Measurements from ENCODE around the gene FRAS1. TPM values are rescaled to one million over a fixed set of nuclear protein-coding genes. Genes with fewer than 3 reads are reported as not detected.

FRAS1 gene
- total RNA-seq, 2 donors from 2014 or later = 77.0 to 78.3 TPM

GRCh38 chr4:78397292-78397630 lies 340.1 kb downstream of the FRAS1 start:
- Mint-ChIP-seq H3K4me3 (no peak overlapping the region), H3K9me3 (peaks cover 15% of the 10 kb centered on the region), H3K4me1 (peaks cover 3% of the 10 kb centered on the region), H3K36me3 (ENCODE audit: low read depth) (peaks cover 51% of the 10 kb centered on the region), H3K27me3 (ENCODE audit: insufficient read depth) (no peaks in the 10 kb centered on the region), H3K27ac (peak overlapping the region; percentile 73)
- DNase-seq = no peak
- H3K4me3 ChIP-seq (ENCODE audit: low read length) = no peak overlapping the region
- H3K9ac ChIP-seq (ENCODE audit: extremely low read depth, low read length, poor library complexity, severe bottlenecking) = no peak overlapping the region
- peaks cover 17% of the 10 kb centered on the region for H3K36me3 ChIP-seq (ENCODE audit: control insufficient read depth, insufficient read depth, low read length)
- H3K4me1 ChIP-seq (ENCODE audit: control insufficient read depth, insufficient read depth, low read length) = no peaks in the 10 kb centered on the region
- TF ChIP-seq CTCF (conservative IDR thresholded peaks at IDR 0.05) = no peak
- H3K27ac ChIP-seq (ENCODE audit: low read depth, low read length) = no peak overlapping the region
- H3K9me3 ChIP-seq (ENCODE audit: control insufficient read depth, low read length) = peaks cover 17% of the 10 kb centered on the region
- WGBS, 2 experiments (ENCODE audit: insufficient coverage in 1 of 2, insufficient read length in 1 of 2) = 93% methylated on average over 2 of the region's 2 CpGs; no CpG with 5 or more reads in 1 of the 2 experiments
- no peaks in the 10 kb centered on the region for H3K27me3 ChIP-seq (ENCODE audit: control insufficient read depth, insufficient read depth, low read length, poor library complexity, severe bottlenecking)

- TF ChIP-seq CTCF (conservative IDR thresholded peaks at IDR 0.05) = no peak
- H3K36me3 ChIP-seq (ENCODE audit: control insufficient read depth, insufficient read depth, low read length) = peaks cover 39% of the 10 kb centered on the region
- no peak overlapping the region for H3K9ac ChIP-seq (ENCODE audit: extremely low read depth, low read length, poor library complexity, severe bottlenecking)
- WGBS, 2 experiments (ENCODE audit: insufficient coverage in 1 of 2, insufficient read length in 1 of 2) = 96 to 98% methylated on average over 4 to 5 of the region's 5 CpGs
- Mint-ChIP-seq H3K9me3 (no peaks in the 10 kb centered on the region), H3K36me3 (ENCODE audit: low read depth) (peaks cover 34% of the 10 kb centered on the region), H3K4me1 (no peaks in the 10 kb centered on the region), H3K27me3 (ENCODE audit: insufficient read depth) (no peaks in the 10 kb centered on the region), H3K27ac (no peak overlapping the region), H3K4me3 (no peak overlapping the region)
- H3K27ac ChIP-seq (ENCODE audit: low read depth, low read length) = no peak overlapping the region
- no peak overlapping the region for H3K4me3 ChIP-seq (ENCODE audit: low read length)
- H3K9me3 ChIP-seq (ENCODE audit: control insufficient read depth, low read length) = no peaks in the 10 kb centered on the region
- H3K4me1 ChIP-seq (ENCODE audit: control insufficient read depth, insufficient read depth, low read length) = no peaks in the 10 kb centered on the region
- no peaks in the 10 kb centered on the region for H3K27me3 ChIP-seq (ENCODE audit: control insufficient read depth, insufficient read depth, low read length, poor library complexity, severe bottlenecking)
- no peak for DNase-seq
Measured at GRCh38 chr4:78409612-78410202, 352.6 kb downstream of the FRAS1 start.

- no peak overlapping the region for H3K4me3 ChIP-seq (ENCODE audit: low read length)
- H3K36me3 Mint-ChIP-seq (ENCODE audit: low read depth) = peaks cover 34% of the 10 kb centered on the region
- no peak overlapping the region for H3K27ac ChIP-seq (ENCODE audit: low read depth, low read length)
- H3K4me3 Mint-ChIP-seq = no peak overlapping the region
- H3K27ac Mint-ChIP-seq = no peak overlapping the region
- H3K4me1 ChIP-seq (ENCODE audit: control insufficient read depth, insufficient read depth, low read length) = no peaks in the 10 kb centered on the region
- H3K9me3 ChIP-seq (ENCODE audit: control insufficient read depth, low read length) = no peaks in the 10 kb centered on the region
- H3K4me1 Mint-ChIP-seq = no peaks in the 10 kb centered on the region
- no peak for DNase-seq
- no peaks in the 10 kb centered on the region for H3K27me3 Mint-ChIP-seq (ENCODE audit: insufficient read depth)
- peaks cover 39% of the 10 kb centered on the region for H3K36me3 ChIP-seq (ENCODE audit: control insufficient read depth, insufficient read depth, low read length)
- H3K9me3 Mint-ChIP-seq = no peaks in the 10 kb centered on the region
- H3K9ac ChIP-seq (ENCODE audit: extremely low read depth, low read length, poor library complexity, severe bottlenecking) = no peak overlapping the region
- H3K27me3 ChIP-seq (ENCODE audit: control insufficient read depth, insufficient read depth, low read length, poor library complexity, severe bottlenecking) = no peaks in the 10 kb centered on the region
- TF ChIP-seq CTCF (conservative IDR thresholded peaks at IDR 0.05) = no peak
Measured at GRCh38 chr4:78410225-78410624, 353.1 kb downstream of the FRAS1 start.
